ENCODE measurements around the gene ATP11C.

ATP11C gene

DNA sequence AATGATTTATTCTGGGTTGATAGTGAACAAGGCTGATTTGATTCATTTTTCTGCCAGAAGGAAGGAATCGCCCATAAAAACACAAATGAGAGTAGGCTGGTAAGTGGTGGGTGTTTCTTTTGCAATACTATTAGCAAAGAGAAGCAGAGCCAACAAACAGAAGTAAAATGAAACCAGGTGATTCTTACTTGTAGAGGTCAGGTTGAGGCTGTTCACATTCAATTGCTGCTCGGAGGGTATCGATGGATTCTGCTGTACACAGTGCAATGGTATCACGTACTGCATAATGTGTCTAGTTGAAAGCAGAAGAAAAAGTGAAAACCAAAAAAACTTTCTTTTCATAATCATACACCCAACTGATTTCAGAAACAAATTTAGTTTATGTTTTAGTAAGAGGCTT lies 130.8 kb downstream of the ATP11C start:
- DNase-seq: no peak

- DNase-seq: no peak
These were observed 131.4 kb downstream of the ATP11C start for GRCh38 chrX:139801397-139801813.

GRCh38 chrX:139798701-139799100 lies 134.2 kb downstream of the ATP11C start:
- DNase-seq: no peak

GRCh38 chrX:139795196-139795595 lies 137.7 kb downstream of the ATP11C start:
- no peak for DNase-seq

DNA sequence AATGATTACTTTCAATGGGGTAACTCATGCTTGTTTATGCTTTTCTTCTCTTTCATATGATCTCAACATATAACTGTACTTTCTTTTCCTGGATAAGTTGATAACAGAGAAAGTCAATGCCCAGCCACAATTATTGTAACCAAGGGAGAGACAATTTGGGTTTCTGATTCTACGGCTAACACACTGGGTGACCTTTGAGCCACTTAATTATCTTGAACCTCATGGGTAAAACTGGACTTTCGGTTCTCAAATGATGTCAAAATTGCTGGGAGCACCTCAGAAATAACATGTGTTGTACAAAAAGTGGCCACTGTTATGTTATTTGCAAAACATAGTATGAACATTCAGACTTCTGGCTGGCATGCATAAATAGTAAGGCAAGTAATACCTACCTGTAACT lies 145.3 kb downstream of the ATP11C start:
- DNase-seq: no peak

- no peak for DNase-seq
These were observed 148.0 kb downstream of the ATP11C start for GRCh38 chrX:139784807-139785206.

- DNase-seq: no peak
These were observed 148.9 kb downstream of the ATP11C start for GRCh38 chrX:139783959-139784358.

DNA sequence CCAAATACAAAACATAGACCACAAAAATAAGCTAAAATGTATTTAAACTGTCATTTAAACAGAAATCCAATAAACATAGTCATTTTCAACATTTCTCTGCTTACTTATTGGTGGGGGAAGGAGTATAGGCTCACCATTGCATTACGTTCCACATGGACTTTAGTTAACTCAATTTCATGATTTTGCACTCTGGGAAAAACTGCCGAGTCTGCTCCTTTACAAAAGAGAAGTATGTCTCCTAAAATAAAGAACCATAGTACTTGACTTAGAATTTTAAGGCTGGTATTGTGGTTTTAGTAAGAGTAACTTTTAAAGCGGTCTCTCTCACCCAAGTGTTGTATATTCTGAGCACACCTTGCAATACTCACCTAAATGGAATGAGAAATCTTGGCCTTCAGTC lies 149.8 kb downstream of the ATP11C start:
- no peak for DNase-seq

DNA sequence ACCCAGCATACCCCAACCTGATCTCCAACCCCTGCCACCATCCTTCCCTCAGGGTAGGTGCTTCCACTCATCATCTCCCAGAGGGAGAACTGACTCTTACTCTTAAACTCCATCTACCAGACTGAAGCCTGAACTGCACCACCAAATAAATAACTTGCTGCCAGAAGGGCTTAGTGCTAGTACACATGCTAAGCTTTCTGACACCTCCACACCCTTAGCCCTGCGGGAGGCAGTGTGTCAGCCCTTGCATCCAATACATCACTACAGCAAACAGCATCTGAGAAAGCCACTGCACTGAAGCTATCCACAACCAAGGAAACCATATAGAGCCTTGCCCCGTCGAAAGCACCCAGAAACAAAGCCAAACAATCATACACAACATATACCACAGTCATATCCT lies 156.3 kb downstream of the ATP11C start:
- DNase-seq: no peak

DNA sequence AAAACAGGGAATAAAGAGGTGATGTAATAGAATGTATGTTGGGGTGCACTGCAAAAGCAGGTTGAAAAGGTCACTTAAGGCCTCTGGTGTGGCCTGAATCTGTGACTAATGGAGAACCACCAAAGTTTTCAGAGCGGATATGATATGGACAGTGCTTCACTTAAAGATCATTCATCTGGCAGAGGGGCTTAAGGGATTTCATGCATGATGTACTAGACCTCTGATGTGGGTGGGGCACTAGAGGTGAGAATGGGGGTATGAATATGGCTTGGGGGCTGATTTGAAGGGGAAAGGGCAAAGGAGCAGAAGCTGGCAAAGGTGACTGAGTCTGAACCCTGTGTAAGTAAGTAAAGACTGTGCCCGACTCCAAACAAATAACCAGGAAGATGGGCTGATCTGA lies 162.5 kb downstream of the ATP11C start:
- no peak for DNase-seq

DNA sequence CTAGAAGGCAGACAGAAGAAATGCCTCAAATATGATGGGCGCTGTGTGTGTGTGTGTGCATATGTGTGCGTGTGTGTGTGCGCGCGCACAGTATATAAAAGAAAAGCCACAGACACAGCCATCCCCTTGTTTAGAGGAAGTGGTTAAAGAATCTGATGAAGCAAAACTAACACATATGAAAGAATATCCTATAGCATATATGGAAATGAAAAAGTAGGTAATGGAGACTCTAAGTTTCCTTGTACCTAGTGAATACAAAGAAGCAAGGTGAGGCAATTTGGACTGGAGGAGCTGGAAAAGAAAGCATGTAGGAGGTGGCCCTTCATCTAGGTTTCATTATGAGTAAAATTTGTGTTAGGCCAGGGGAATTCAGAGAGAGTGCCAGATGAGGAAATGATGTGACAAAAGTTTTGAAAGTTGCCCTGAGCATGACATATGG lies 166.3 kb downstream of the ATP11C start:
- DNase-seq: no peak

GRCh38 chrX:139762400-139763183 lies 170.3 kb downstream of the ATP11C start:
- no peak for DNase-seq

- no peak for DNase-seq
These were observed 173.2 kb downstream of the ATP11C start for GRCh38 chrX:139759637-139760036.

GRCh38 chrX:139758809-139759208 lies 174.0 kb downstream of the ATP11C start:
- DNase-seq: no peak

DNA sequence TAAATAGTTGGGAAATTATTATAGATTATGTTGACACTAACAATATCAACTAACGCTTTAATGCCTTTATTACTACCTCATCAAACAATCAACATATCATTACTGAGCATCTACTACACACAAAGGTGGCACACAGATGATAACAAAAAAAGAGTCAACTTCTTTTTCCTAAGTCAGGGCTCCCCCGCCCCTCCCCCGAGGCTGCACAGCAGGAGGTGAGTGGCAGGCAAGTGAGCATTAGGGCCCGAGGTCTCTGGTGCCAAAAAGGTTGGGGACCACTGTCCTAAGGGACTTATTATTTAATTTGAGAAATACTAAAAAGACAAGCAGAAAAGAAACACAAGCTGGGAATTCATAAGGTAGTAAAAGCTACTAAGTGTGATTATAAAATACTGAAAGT lies 174.6 kb downstream of the ATP11C start:
- no peak for DNase-seq

- no peak for DNase-seq
These were observed 181.8 kb downstream of the ATP11C start for GRCh38 chrX:139751053-139751452.

DNA sequence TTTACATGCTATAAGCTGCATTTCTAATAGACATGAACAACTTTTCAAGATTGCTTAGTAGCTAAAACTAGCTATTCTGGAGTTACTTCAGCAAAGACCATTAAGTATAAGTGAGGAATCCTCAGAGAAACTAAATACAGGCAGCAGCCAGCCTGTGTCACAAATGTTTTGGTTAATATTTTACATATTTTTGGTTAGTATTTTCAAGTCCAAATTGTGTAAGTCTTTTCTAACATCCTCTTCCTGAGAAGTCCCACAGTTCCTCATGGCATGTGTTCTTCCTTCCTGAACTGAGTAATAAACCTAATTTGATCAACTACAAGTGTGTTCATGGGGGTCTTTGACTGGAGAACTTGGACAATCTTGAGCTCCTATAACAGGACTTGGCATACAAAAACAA lies 182.5 kb downstream of the ATP11C start:
- DNase-seq: no peak

GRCh38 chrX:139739138-139739537 lies 193.7 kb downstream of the ATP11C start:
- DNase-seq: no peak

DNA sequence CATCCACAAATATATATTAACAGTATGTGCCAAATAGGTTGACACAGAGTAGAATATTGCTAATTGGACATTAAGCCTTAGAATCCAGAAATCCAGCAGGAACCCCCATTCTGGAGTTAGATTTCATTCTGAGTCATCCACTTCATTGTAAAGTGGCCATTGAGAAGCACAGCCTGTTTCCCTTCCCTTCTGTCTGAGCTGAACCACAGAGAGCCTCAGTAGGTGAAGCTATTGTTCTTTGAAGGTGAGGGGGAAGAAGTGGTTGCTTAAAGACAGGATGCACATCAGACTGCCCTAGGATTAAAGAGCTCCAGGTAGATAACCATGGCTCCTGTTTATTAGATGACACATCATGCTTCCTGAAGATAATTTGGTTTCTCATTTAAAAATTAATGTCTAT lies 194.3 kb downstream of the ATP11C start:
- no peak for DNase-seq

DNA sequence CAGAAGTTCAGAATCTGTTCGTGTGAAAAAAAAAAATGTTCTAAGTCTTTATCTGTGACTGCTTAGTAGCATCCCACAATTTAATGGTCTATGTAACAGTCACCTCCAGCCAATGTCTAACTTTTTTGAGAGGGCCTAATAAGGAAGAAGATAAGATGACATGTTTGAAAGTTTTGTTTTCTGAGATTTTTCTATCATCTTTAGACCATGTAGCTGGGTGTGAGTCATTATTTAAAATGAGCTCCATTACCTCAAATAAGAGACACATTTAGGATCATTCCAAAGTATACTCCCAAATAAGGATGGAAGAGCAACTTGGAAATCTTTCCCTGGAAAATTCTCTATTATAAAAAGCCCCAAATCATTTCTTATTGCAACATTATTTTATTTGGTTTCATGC lies 196.7 kb downstream of the ATP11C start:
- DNase-seq: no peak

DNA sequence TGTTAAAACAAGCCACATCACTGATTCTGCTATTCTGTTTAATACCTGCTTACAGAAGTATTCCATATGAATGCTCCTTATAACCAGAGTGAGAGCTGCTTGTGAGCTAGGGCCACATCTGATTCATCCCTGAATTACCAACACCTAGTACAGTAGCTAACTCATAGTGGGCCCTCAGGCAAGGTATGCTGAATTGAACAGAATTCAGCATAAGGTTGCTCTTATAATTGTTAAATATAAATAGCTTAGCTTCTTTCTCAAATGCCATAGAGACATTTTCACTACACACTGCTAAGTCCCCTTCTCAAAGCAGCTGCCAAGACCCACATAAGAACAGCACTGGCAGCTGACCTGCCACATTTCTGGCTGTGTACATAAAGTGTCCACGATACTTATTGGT lies 197.9 kb downstream of the ATP11C start:
- no peak for DNase-seq

DNA sequence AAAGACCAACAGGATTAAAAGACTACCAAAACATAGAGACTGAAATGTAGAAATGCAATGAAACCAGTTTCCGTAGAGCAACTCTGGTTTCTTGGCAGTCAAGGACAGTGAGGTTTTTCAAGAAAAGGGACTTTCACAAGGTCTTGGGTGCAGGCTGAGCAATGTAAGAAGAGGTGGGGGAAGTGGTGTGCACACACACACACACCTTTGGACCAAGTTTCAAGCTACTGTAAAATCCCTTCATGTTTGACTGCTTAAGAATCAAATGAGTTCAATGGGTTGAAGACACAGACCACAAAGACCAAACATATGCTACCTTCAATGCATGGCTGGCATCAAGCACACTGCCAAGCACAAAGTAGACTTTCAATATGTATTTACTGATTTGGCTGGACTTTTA lies 207.1 kb downstream of the ATP11C start:
- DNase-seq: no peak

- no peak for DNase-seq
These were observed 208.2 kb downstream of the ATP11C start for GRCh38 chrX:139724626-139725025.

GRCh38 chrX:139720979-139721378 lies 211.9 kb downstream of the ATP11C start:
- DNase-seq: no peak

- no peak for DNase-seq
These were observed 212.7 kb downstream of the ATP11C start for GRCh38 chrX:139720136-139720535.
